Measurements from ENCODE around the gene YWHAE. TPM values are rescaled to one million over a fixed set of nuclear protein-coding genes. Genes with fewer than 3 reads are reported as not detected.

Gene YWHAE
- total RNA-seq, 1 experiment from 2014 or later: 1,282 TPM

- no peak overlapping the region for H3K4me3 Mint-ChIP-seq
- TF ChIP-seq, protein P1, sequence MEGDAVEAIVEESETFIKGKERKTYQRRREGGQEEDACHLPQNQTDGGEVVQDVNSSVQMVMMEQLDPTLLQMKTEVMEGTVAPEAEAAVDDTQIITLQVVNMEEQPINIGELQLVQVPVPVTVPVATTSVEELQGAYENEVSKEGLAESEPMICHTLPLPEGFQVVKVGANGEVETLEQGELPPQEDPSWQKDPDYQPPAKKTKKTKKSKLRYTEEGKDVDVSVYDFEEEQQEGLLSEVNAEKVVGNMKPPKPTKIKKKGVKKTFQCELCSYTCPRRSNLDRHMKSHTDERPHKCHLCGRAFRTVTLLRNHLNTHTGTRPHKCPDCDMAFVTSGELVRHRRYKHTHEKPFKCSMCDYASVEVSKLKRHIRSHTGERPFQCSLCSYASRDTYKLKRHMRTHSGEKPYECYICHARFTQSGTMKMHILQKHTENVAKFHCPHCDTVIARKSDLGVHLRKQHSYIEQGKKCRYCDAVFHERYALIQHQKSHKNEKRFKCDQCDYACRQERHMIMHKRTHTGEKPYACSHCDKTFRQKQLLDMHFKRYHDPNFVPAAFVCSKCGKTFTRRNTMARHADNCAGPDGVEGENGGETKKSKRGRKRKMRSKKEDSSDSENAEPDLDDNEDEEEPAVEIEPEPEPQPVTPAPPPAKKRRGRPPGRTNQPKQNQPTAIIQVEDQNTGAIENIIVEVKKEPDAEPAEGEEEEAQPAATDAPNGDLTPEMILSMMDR (conservative IDR thresholded peaks at IDR 0.05): no peak
- H3K4ac ChIP-seq (ENCODE audit: low read depth, low read length): no peak overlapping the region
- H3K4me1 ChIP-seq (ENCODE audit: insufficient read depth, low read length): no peaks in the 10 kb centered on the region
- no peak overlapping the region for H2BK5ac ChIP-seq (ENCODE audit: insufficient read length, low read length)
- H2BK120ac ChIP-seq (ENCODE audit: low read depth, low read length, poor library complexity, severe bottlenecking): no peak overlapping the region
- H2BK15ac ChIP-seq (ENCODE audit: low read depth, low read length): no peak overlapping the region
- H4K91ac ChIP-seq (ENCODE audit: insufficient read length, low read depth, low read length): no peak overlapping the region
- H3K27ac ChIP-seq (ENCODE audit: insufficient read length, low read depth, low read length): no peak overlapping the region
- no peak overlapping the region for H2AK5ac ChIP-seq (ENCODE audit: insufficient read length, low read length)
- no peak overlapping the region for H3K23ac ChIP-seq (ENCODE audit: insufficient read length, low read depth, low read length)
- H3K9me3 Mint-ChIP-seq: no peaks in the 10 kb centered on the region
- DNase-seq: no peak
- WGBS (ENCODE audit: extremely low coverage, insufficient read length, low lambda C conversion rate): no CpG with 5 or more reads among the region's 6 CpGs
- no peak overlapping the region for H2AFZ ChIP-seq (ENCODE audit: low read length)
- no peak overlapping the region for H3K4me2 ChIP-seq (ENCODE audit: insufficient read depth, insufficient read length, low read length)
- H2BK20ac ChIP-seq (ENCODE audit: low read depth, low read length, poor library complexity, severe bottlenecking): no peak overlapping the region
- no peak overlapping the region for H3K18ac ChIP-seq (ENCODE audit: insufficient read length, low read depth, low read length)
- H4K8ac ChIP-seq (replicated peaks; ENCODE audit: insufficient read length, low read depth, low read length): no peak overlapping the region
- H4K5ac ChIP-seq (ENCODE audit: insufficient read length, low read depth, low read length): no peak overlapping the region
- H2BK12ac ChIP-seq (ENCODE audit: insufficient read length, low read depth, low read length): no peak overlapping the region
- no peaks in the 10 kb centered on the region for H3K27me3 Mint-ChIP-seq (ENCODE audit: low read depth)
- H3K27me3 ChIP-seq (ENCODE audit: insufficient read depth, low read length): no peaks in the 10 kb centered on the region
- H3K36me3 Mint-ChIP-seq (ENCODE audit: insufficient read depth in 1 of 3, low read depth in 3 of 3): peaks cover 0 to 5% (median 0%) of the 10 kb centered on the region in 3 experiments; a peak in 3 of 7 replicates
- H3K79me2 ChIP-seq (ENCODE audit: insufficient read depth, low read length): no peaks in the 10 kb centered on the region
- peaks cover 0 to 5% of the 10 kb centered on the region in 2 experiments; a peak in 1 of 4 replicates for H3K4me1 Mint-ChIP-seq
- no peaks in the 10 kb centered on the region for H4K20me1 ChIP-seq (ENCODE audit: control insufficient read depth, insufficient read depth, insufficient read length)
- H3K23me2 ChIP-seq (ENCODE audit: insufficient read length, low read depth, low read length, poor library complexity, severe bottlenecking): no peaks in the 10 kb centered on the region
- H3K9me3 ChIP-seq (ENCODE audit: control insufficient read depth, low read depth, low read length): no peaks in the 10 kb centered on the region
- H3K79me1 ChIP-seq (ENCODE audit: insufficient read depth, low read depth, low read length, poor library complexity, severe bottlenecking): no peaks in the 10 kb centered on the region
- H3K9ac ChIP-seq (ENCODE audit: extremely low read depth, insufficient read length, low read length): no peak overlapping the region
- no peak overlapping the region for H3K14ac ChIP-seq (ENCODE audit: insufficient read depth, low read length)
- H3K56ac ChIP-seq (ENCODE audit: insufficient read length, low read depth, low read length): no peak overlapping the region
- no peak overlapping the region for H3T11ph ChIP-seq (ENCODE audit: low read length)
- no peak overlapping the region for H3K27ac Mint-ChIP-seq
These were observed 13.3 kb upstream of the YWHAE start for GRCh38 chr17:1413281-1413791.

Data from H9 (cell line).